ENCODE measurements around the gene TRIAP1. TPM values are rescaled to one million over a fixed set of nuclear protein-coding genes. Genes with fewer than 3 reads are reported as not detected.
"Not testable (repeated sequence)": the region's sequence is repeated elsewhere in the genome, so short reads cannot be mapped to it uniquely, and the experiment has no call there.

The TRIAP1 gene
- polyA plus RNA-seq, 2 donors: 19.2 to 28.0 TPM

GRCh38 chr12:120457133-120457532, 10.9 kb upstream of the TRIAP1 start:
- Histone ChIP-seq H3K4me3 (ENCODE audit: low read depth in 1 of 2, low read length in 2 of 2) (no peak overlapping the region), H3K4me1 (ENCODE audit: control insufficient read depth in 2 of 2, insufficient read depth in 2 of 2, low read length in 1 of 2) (no peaks in the 10 kb centered on the region), H3K27me3 (ENCODE audit: control insufficient read depth in 1 of 2, insufficient read depth in 2 of 2, low read length in 2 of 2) (no peaks in the 10 kb centered on the region), H3K9me3 (ENCODE audit: control insufficient read depth in 2 of 2, insufficient read depth in 1 of 2, low read depth in 1 of 2, low read length in 1 of 2) (no peaks in the 10 kb centered on the region), H3K36me3 (ENCODE audit: control insufficient read depth in 2 of 2, insufficient read depth in 2 of 2, low read length in 1 of 2) (peaks cover 13 to 29% of the 10 kb centered on the region in 2 donors), H3K27ac (ENCODE audit: low read depth in 2 of 2, low read length in 1 of 2) (no peak overlapping the region)
- 80 to 81% methylated on average over 6 of the region's 6 CpGs for WGBS, 2 donors

- 84 to 89% methylated on average over 7 of the region's 7 CpGs for WGBS, 2 donors
- H3K4me1 ChIP-seq (ENCODE audit: control insufficient read depth in 2 of 2, insufficient read depth in 2 of 2, low read length in 1 of 2): no peaks in the 10 kb centered on the region
- no peak overlapping the region for H3K27ac ChIP-seq (ENCODE audit: low read depth in 2 of 2, low read length in 1 of 2)
- H3K9me3 ChIP-seq (ENCODE audit: control insufficient read depth in 2 of 2, insufficient read depth in 1 of 2, low read depth in 1 of 2, low read length in 1 of 2): no peaks in the 10 kb centered on the region
- H3K4me3 ChIP-seq (ENCODE audit: low read depth in 1 of 2, low read length in 2 of 2): no peak overlapping the region
- no peaks in the 10 kb centered on the region for H3K27me3 ChIP-seq (ENCODE audit: control insufficient read depth in 1 of 2, insufficient read depth in 2 of 2, low read length in 2 of 2)
- H3K36me3 ChIP-seq (ENCODE audit: control insufficient read depth in 2 of 2, insufficient read depth in 2 of 2, low read length in 1 of 2): peaks cover 12 to 27% of the 10 kb centered on the region in 2 donors
Observed at GRCh38 chr12:120455302-120455701, 9.1 kb upstream of the TRIAP1 start.

GRCh38 chr12:120453977-120454376, 7.8 kb upstream of the TRIAP1 start:
- Histone ChIP-seq H3K27me3 (ENCODE audit: control insufficient read depth in 1 of 2, insufficient read depth in 2 of 2, low read length in 2 of 2) (no peaks in the 10 kb centered on the region), H3K36me3 (ENCODE audit: control insufficient read depth in 2 of 2, insufficient read depth in 2 of 2, low read length in 1 of 2) (peaks cover 5 to 21% of the 10 kb centered on the region in 2 donors), H3K4me3 (ENCODE audit: low read depth in 1 of 2, low read length in 2 of 2) (no peak overlapping the region), H3K27ac (ENCODE audit: low read depth in 2 of 2, low read length in 1 of 2) (no peak overlapping the region), H3K9me3 (ENCODE audit: control insufficient read depth in 2 of 2, insufficient read depth in 1 of 2, low read depth in 1 of 2, low read length in 1 of 2) (no peaks in the 10 kb centered on the region), H3K4me1 (ENCODE audit: control insufficient read depth in 2 of 2, insufficient read depth in 2 of 2, low read length in 1 of 2) (no peaks in the 10 kb centered on the region)
- WGBS, 2 donors: 58 to 71% methylated on average over 4 of the region's 4 CpGs

GRCh38 chr12:120453060-120453750, 7.0 kb upstream of the TRIAP1 start:
- Histone ChIP-seq H3K36me3 (ENCODE audit: control insufficient read depth in 2 of 2, insufficient read depth in 2 of 2, low read length in 1 of 2) (peaks cover 5 to 18% of the 10 kb centered on the region in 2 donors), H3K27ac (ENCODE audit: low read depth in 2 of 2, low read length in 1 of 2) (no peak overlapping the region), H3K4me3 (ENCODE audit: low read depth in 1 of 2, low read length in 2 of 2) (no peak overlapping the region), H3K9me3 (ENCODE audit: control insufficient read depth in 2 of 2, insufficient read depth in 1 of 2, low read depth in 1 of 2, low read length in 1 of 2) (no peaks in the 10 kb centered on the region), H3K4me1 (ENCODE audit: control insufficient read depth in 2 of 2, insufficient read depth in 2 of 2, low read length in 1 of 2) (no peaks in the 10 kb centered on the region), H3K27me3 (ENCODE audit: control insufficient read depth in 1 of 2, insufficient read depth in 2 of 2, low read length in 2 of 2) (no peaks in the 10 kb centered on the region)
- WGBS, 2 donors: 79 to 95% methylated on average over 3 of the region's 3 CpGs

- not testable (repeated sequence) for H3K9me3 ChIP-seq (ENCODE audit: control insufficient read depth in 2 of 2, insufficient read depth in 1 of 2, low read depth in 1 of 2, low read length in 1 of 2); H3K27me3 ChIP-seq (ENCODE audit: control insufficient read depth in 1 of 2, insufficient read depth in 2 of 2, low read length in 2 of 2); H3K4me1 ChIP-seq (ENCODE audit: control insufficient read depth in 2 of 2, insufficient read depth in 2 of 2, low read length in 1 of 2); H3K27ac ChIP-seq (ENCODE audit: low read depth in 2 of 2, low read length in 1 of 2); H3K4me3 ChIP-seq (ENCODE audit: low read depth in 1 of 2, low read length in 2 of 2)
- peaks cover 5 to 16% of the 10 kb centered on the region in 2 donors for H3K36me3 ChIP-seq (ENCODE audit: control insufficient read depth in 2 of 2, insufficient read depth in 2 of 2, low read length in 1 of 2)
- WGBS, 2 donors: 71 to 87% methylated on average over 5 of the region's 5 CpGs
Observed at GRCh38 chr12:120452524-120452923, 6.3 kb upstream of the TRIAP1 start.

GRCh38 chr12:120447992-120448391, 1.8 kb upstream of the TRIAP1 start:
- Histone ChIP-seq H3K27ac (ENCODE audit: low read depth in 2 of 2, low read length in 1 of 2) (no peak overlapping the region), H3K27me3 (ENCODE audit: control insufficient read depth in 1 of 2, insufficient read depth in 2 of 2, low read length in 2 of 2) (no peaks in the 10 kb centered on the region), H3K4me3 (ENCODE audit: low read depth in 1 of 2, low read length in 2 of 2) (no peak overlapping the region), H3K4me1 (ENCODE audit: control insufficient read depth in 2 of 2, insufficient read depth in 2 of 2, low read length in 1 of 2) (peaks cover 0 to 4% of the 10 kb centered on the region in 2 donors), H3K36me3 (ENCODE audit: control insufficient read depth in 2 of 2, insufficient read depth in 2 of 2, low read length in 1 of 2) (peaks cover 3 to 4% of the 10 kb centered on the region in 2 donors), H3K9me3 (ENCODE audit: control insufficient read depth in 2 of 2, insufficient read depth in 1 of 2, low read depth in 1 of 2, low read length in 1 of 2) (no peaks in the 10 kb centered on the region)
- 93 to 94% methylated on average over 4 of the region's 4 CpGs for WGBS, 2 donors

GRCh38 chr12:120446844-120447178, 627 bp upstream of the TRIAP1 start:
- not testable (repeated sequence) for H3K9me3 ChIP-seq (ENCODE audit: control insufficient read depth in 2 of 2, insufficient read depth in 1 of 2, low read depth in 1 of 2, low read length in 1 of 2); H3K36me3 ChIP-seq (ENCODE audit: control insufficient read depth in 2 of 2, insufficient read depth in 2 of 2, low read length in 1 of 2); H3K27me3 ChIP-seq (ENCODE audit: control insufficient read depth in 1 of 2, insufficient read depth in 2 of 2, low read length in 2 of 2); H3K4me1 ChIP-seq (ENCODE audit: control insufficient read depth in 2 of 2, insufficient read depth in 2 of 2, low read length in 1 of 2)
- Histone ChIP-seq H3K4me3 (ENCODE audit: low read depth in 1 of 2, low read length in 2 of 2) (peak overlapping the region; percentile 68 to 99), H3K27ac (ENCODE audit: low read depth in 2 of 2, low read length in 1 of 2) (peak overlapping the region; percentile 91 to 93)
- 6 to 8% methylated on average over 17 of the region's 17 CpGs for WGBS, 2 donors

- H3K27ac ChIP-seq (ENCODE audit: low read depth in 2 of 2, low read length in 1 of 2): no peak overlapping the region
- no peaks in the 10 kb centered on the region for H3K9me3 ChIP-seq (ENCODE audit: control insufficient read depth in 2 of 2, insufficient read depth in 1 of 2, low read depth in 1 of 2, low read length in 1 of 2)
- peaks cover 0 to 4% of the 10 kb centered on the region in 2 donors for H3K36me3 ChIP-seq (ENCODE audit: control insufficient read depth in 2 of 2, insufficient read depth in 2 of 2, low read length in 1 of 2)
- H3K27me3 ChIP-seq (ENCODE audit: control insufficient read depth in 1 of 2, insufficient read depth in 2 of 2, low read length in 2 of 2): no peaks in the 10 kb centered on the region
- WGBS, 2 donors: 80 to 91% methylated on average over 2 of the region's 2 CpGs
- no peak overlapping the region for H3K4me3 ChIP-seq (ENCODE audit: low read depth in 1 of 2, low read length in 2 of 2)
- H3K4me1 ChIP-seq (ENCODE audit: control insufficient read depth in 2 of 2, insufficient read depth in 2 of 2, low read length in 1 of 2): peaks cover 0 to 4% of the 10 kb centered on the region in 2 donors
Observed at GRCh38 chr12:120444676-120445075, 1.5 kb downstream of the TRIAP1 start.

- Histone ChIP-seq H3K4me3 (ENCODE audit: low read depth in 1 of 2, low read length in 2 of 2) (peak overlapping the region in 1 of 2 donors; percentile 15), H3K27ac (ENCODE audit: low read depth in 2 of 2, low read length in 1 of 2) (no peak overlapping the region), H3K36me3 (ENCODE audit: control insufficient read depth in 2 of 2, insufficient read depth in 2 of 2, low read length in 1 of 2) (peaks cover 0 to 4% of the 10 kb centered on the region in 2 donors), H3K27me3 (ENCODE audit: control insufficient read depth in 1 of 2, insufficient read depth in 2 of 2, low read length in 2 of 2) (no peaks in the 10 kb centered on the region), H3K4me1 (ENCODE audit: control insufficient read depth in 2 of 2, insufficient read depth in 2 of 2, low read length in 1 of 2) (peaks cover 2 to 6% of the 10 kb centered on the region in 2 donors), H3K9me3 (ENCODE audit: control insufficient read depth in 2 of 2, insufficient read depth in 1 of 2, low read depth in 1 of 2, low read length in 1 of 2) (no peaks in the 10 kb centered on the region)
- WGBS, 2 donors: 11 to 12% methylated on average over 6 of the region's 6 CpGs
Observed at GRCh38 chr12:120439646-120440247, 6.4 kb downstream of the TRIAP1 start.

All from esophagus (tissue), 2 donors.